HG02884 (cell line): ENCODE measurements around the gene ZNF236.
"Not testable (repeated sequence)": the region's sequence is repeated elsewhere in the genome, so short reads cannot be mapped to it uniquely, and the experiment has no call there.

Experiments used
- ATAC-seq: cut with Tn5 transposase; IDR thresholded peaks from one replicate; pipeline ENCODE4 v1.9.1; 2021; ENCODE audit warnings: mild to moderate bottlenecking, moderate library complexity; ENCODE audit not compliant: unreplicated experiment

Gene ZNF236

DNA sequence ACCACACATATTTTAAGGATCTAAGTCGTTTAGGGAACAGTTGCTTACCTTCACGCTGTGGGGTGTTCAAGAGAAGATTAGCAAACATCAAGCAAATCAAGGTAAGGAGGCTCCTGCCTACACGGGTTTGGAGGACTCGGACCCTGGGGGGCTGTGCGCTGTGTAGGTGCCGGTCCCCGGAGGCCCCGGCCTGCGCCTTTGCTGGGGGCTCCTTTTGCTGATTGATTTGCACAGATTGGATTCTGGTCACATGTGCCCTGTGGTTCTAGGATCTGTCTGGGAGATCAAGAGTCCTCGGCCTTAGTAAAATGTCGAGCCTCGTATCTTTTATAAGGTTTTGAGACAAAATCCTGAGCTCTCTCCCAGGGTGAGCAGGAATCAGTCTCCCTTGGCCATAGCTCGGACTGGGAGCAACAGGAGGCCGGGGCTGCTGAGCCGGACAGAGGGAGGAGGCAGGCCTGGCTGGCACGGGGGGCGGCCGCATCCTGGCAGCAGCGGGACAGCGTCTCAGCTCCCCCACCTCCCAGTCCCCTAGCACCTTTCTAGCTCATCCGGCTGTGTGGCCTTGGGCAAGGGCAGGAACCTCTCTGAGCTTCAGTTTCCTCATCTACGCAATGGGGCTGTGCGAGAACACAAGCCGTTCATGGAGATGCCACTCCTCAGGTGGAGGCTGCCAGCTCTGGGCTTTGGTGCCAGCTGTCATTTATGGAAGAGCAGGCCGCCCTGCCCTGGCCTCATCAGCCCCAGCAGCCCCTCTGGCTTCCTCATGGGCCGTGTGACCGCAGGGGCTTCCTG, 163.0 kb downstream of the ZNF236 start:
- ATAC-seq = no peak

DNA sequence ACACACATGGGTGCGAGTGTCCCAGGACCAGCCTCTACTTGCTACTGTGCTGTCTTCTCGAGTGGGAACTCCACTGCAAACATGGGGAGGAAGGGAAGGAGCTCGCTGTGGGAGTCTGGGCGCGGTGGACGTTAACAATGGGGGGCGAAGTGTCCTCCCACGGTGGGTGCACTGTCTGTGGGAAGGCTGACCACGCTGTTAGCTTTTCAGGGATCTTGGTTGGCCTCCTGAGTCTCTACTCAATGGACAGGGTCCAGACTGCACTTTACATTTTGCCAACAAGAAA, 163.5 kb downstream of the ZNF236 start:
- ATAC-seq = no peak

DNA sequence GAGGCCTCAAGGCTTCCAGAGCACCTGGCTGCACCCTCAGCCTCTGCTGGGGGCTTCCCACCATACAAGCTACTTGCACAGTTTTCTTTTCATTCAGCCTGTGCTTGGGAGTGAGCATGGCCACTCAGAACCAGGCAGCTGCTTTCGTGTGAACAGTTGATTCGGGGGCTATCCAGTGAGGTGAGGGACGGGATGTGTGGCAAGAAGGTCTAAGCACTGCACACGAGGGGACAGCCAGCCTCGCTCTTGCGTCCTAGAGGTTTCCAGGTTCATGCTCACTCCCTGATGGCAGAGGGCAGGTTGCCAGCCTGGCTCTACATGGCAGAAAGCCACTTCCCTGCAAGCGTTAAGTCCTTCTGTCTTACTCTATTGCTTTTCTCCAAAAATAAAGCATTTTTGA, 164.0 kb downstream of the ZNF236 start:
- no peak for ATAC-seq

DNA sequence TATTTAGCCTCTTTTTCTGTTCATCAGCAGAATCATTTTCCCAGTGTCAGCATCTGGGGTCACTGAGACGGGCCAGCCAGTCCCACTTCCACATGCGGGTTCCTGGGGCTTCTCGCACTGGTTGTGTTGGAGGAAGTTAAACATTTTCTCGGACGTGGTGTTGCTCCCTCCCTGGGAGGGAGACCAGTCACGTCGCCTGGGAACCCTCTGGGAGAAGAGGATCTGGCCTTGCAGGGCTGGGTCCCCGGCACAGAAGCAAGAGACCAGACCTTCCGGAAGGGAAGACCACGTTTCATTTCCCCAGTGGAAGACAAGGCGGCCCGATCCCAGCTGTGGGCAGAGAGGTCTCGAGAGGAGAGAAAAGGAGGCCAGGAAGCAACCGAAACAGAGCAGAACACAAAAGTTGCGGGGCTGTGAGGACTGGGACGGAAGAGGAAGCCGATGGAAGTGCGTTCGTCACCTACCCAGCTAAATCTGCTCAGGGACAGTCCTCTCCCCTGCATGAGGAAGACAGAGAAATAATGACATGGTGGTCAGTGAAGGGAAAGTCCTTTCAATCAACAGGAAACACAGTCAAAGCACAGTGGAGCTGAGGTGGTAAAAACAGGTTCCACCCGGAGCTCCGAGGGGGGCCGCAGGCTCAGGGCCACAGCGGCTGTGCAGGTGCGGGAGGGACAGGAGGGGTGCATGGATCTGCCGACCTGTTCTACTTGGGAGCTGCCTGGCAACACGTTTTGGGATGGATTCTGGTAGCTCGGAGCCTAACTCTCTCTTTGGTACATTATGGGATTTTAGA, 165.9 kb downstream of the ZNF236 start:
- no peak for ATAC-seq

DNA sequence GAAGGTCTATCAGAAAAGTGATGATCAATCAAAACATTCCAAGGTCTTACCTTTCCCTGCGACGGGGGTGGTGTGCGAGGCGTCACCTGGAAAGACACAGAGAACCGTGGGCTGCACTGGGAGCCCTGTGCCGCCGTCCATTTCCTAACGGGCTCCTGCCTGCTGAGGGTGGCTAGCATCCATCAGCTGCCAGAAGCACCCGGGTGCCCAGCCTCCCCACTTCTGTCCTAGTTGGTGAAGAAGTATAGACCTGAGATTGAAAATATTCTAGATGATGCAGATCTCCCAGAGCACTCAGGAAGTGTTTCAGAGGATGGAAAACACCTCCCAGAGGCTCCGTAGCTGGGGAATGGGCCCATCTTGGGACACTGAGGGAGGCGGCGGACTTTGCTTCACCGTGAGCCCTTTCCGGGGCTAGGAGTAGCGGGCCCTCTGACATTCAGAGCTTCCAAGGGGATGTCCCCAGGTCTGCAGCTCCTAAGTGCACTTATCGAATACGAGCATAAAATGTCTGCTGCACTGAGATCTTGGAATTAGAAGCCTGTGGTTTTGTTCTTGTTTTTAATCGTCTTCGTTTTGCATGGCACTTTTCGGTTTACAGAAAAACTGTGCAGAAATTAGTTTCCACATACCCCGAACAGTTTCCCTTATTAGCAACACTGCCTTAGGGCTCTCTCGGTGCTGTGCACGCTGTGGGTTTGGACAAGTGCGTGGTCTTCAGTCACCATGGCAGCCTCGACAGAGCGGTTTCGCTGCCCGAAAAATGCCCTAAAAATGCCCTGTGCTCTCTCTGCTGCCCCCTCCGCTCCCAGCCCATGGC, 166.7 kb downstream of the ZNF236 start:
- no peak for ATAC-seq

DNA sequence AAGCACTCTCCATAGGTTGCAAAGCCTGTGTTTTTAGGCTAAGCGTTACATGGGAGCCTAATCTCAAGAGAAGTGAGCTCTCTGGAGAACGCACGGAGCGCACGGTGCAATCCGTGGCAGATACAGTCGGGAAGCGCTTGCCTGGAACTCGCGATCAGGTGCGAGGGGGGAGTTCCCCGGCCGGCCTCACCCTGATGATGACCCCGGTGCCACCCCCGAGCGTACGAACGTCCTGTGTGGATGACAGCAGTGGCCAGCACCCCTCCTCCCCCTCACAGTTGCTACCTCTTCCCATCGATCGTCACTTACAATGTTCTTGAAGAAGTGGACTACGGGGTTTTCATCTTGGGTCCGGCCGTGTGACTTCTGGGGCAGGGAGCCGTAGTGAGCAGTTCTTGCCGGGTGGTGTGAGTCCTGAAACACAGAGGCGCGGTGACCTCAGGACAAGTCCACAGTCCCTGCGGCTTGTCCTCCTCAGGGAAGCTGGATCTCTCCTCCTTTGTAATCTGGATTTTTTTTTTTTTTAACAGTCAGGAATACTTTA, 167.4 kb downstream of the ZNF236 start:
- no peak for ATAC-seq

DNA sequence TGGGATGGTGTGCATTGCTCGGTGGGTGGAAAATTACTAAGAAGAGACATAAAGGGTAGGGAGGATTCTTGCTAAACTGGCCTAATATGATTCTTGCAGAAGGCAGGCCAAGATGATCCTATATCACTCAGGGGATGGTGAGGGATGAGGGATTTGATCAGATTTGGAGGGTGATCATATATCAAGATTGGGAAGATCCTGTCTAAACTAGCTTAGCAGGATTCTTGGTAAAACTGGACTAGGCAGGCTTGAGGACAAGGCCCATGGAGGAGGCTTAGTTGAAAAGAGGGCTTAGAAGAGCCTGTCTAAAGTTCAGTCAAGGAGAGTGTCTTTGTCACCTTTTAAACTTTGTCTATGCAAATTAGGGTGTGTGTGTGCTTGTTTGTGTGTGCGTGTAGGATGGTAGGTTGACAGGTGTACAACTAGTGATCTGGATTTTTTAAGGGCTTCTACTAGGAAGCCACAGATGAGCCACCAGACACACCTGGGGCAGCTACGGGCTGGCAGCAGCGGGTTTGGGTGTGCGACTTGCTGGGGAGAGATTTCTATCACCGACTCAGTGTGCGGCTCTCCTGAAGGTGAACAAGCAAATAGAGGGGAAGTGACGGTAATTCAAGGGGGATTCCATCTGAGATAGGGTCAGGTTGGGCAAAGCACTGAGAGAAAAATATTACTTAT, 168.1 kb downstream of the ZNF236 start:
- ATAC-seq = not testable (repeated sequence)

DNA sequence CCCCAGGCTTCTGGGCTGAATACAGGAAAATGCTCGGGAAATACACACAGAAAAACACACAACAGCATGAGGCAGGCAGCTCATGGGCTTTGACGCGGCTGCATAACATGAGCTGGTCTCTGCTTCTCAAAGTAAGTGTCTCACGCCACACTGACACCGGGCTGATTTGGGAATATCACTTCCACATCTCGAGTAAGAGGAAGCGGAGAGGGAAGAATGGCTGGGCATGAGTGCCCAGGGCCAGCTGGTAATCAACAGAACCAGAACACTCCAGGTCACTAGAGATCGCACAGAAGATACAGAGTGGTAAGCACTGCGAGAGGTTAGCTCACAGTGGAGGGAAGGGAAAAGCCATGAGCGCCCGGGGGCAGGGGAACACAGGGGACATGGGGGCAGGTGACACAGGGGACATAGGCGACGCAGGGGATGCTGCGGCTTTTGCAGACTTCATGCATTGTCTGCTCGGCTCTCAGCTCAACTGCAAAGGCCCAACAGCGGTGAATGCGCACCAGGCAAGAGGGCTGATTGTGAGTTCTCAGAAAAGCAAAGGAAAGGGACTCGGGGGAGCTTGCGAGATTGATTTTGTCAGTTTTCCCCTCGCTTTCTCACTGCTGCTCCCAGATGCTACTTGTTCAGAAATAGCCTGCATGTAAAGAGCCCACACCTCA, 168.8 kb downstream of the ZNF236 start:
- no peak for ATAC-seq

DNA sequence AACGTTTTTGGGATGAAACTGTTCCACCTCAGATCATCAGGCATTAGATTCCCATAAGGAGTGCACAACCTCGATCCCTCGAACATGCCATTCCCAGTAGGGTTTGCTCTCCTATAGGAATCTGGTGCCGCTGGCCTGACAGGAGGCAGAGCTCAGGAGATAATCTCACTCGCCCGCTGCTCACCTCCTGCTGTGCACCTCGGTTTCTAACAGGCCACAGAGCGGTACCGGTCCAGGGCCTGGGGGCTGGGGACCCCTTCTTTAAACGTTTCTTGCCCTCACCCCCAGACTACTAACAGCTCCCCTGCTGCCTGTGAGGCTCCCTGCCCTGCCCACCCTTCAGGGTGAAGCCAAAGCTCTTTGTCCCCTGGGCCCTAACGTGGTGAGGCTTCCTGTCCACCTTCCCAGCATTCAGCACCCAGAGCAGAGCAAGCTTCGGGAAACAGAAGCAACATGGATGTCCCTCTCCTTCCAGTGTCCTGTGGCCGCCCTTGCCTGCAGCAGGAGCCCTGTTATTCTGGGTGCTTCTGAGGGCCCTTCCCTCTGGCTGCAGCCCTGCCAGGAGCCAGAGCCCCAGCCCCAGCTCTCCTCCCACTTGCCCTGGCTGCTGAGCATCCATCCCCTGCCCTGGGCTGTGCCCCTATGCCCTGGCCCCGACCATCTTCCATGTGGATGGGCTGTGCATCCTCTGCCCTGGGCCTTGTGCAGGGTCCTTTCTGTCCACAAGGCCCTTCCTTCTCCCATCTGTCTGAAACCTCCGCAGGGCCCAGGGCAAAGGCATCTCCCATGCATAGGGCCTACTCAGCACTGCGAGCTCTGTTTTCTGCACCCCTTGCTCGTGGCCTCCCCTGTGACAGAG, 170.1 kb downstream of the ZNF236 start:
- no peak for ATAC-seq

DNA sequence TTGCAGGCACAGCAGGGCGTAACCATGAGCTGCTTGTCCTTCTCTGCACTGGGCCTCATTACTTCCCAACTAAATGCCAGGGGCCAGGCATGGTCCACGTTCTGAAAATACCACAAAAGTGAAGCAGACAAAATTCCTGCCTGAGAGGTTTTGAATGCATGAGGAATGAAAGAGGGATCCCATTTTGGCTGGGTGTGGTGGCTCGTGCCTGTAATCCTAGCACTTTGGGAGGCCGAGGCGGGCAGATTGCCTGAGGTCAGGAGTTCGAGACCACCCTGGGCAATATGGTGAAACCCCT, 170.7 kb downstream of the ZNF236 start:
- ATAC-seq = no peak

DNA sequence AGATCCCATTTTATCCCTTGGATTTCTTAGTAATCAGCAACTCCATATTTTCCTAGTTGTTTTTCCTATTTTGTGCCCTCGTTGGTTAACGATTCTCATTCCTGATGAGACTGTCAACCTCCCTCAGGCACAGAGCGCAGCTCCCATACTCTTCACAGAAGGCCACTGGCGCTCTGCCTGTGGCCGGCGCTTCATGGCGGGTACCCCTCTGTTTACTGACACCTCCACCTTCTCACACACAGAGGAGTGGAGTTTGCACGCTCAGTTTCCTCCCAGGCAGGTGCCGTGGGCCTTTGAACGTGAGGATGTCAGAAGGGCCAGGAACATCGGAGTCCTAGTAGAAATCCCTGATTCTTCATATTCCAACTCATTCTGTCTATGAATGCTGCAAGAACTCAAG, 171.2 kb downstream of the ZNF236 start:
- no peak for ATAC-seq

DNA sequence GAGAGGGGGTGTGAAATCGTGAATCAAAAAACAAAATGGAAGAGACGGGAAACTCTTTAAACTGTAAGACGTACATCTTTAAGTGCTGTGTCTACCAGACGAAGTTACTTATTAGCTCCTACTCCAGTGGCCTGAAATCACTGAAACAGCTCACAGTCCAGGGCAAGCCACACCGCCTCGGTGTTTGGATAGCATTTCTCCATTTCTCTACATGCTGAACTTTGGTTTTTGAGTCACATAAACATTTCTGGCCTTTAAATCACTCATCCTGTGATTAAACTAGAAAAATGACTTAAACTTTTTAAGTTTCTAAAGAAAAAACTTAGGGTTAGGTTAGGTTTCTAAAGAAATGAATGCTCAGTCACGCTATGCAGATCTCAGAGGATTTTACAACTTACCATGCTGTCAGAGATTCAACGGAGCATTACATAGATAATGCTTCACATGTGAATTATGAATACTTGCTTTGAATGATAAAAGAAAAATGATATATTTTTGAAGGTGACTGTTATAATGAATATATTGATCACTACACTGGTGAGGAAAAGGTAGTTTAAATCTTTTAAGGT, 171.8 kb downstream of the ZNF236 start:
- no peak for ATAC-seq

DNA sequence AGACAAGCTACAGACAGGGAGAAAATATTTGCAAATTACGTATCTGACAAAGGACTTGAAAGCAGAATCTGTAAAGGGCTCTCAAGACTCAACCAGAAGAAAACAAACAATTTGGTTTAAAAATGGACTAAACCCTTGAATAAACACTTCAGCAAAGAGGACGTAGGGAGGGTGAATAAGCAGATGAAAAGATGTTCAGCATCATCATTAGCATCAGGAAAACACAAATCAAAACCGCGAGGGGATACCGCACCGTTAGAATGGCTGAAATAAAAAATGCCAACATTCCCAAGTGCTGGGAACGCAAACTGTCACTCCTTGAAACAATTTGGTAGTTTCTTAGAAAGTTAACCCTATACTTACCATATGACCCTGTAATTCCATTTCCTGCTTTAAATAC, 173.5 kb downstream of the ZNF236 start:
- ATAC-seq = no peak

DNA sequence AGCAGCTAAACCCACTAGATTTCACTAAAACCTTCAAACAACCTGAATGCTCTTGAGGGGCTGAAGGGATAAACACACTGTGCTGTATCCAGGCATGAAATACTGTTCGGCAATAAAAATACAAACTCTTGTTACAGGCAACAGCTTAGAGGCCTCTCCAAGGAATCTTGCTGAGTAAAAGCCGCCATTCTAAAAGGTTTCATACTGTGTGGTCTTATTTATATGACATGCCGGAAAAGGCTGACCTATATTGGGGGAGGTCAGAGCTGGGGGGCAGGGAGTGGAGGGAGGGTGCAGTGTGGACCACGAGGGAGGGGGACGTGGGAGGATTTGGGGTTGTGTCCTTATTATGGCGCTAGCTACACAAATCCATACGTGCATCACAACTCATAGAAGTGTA, 174.1 kb downstream of the ZNF236 start:
- ATAC-seq = no peak

DNA sequence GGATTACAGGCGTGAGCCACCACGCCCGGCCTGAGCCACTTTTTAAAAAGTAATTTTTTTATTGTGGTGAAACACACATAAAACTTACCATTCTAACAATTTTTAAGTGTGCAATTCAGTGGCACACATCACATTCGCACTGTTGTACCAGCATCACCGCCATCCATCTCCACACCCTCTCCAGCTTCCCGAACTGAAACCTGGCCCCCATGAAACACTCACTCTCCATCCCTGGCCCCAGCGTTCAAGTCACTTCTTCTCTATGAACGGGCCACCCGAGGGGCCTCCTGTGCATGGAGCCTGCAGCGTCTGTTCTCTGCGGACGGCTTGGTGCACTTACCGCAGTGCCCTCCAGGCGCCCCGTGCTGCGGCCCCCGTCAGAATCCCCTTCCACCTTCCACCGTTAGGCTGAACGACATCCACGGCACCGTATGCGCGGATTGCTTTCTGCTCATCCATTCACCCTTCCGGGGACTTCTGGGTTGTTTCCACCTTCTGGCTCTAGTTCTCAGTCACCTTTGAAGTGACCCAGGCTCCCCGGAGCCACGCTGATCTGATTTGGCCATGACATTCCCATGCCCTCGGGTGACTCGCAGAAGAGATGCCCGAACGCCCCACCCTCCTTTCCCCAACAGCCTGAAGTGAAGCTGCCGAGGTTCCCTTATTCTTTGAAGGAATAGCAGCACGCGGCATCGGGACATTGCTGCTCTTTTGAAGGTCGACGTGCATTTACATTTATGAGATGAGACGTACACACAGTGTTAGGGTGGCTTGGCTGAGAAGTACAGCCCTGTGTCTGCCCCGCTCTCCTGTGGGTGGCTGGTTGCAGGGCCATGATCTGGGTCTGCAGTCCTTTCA, 175.8 kb downstream of the ZNF236 start:
- no peak for ATAC-seq

DNA sequence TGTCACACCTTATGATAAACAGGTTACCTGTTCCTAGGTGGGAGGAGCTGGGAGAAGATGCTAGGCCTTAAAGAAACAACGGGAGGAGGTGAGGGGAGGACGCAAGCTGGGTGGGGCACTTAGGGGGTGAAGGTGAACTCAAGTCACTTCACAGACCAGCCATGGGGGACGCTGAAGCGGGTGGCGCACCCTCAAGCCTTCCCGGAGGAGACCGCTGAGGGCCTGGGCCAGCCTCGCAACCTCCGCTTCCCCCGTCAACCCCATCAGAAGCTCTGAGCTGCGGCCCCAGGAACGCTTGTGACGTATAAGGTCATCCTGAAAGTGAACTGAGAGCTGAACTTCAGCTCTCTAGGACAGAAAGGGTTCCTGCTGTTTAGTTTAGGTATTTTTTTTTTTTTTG, 176.7 kb downstream of the ZNF236 start:
- no peak for ATAC-seq

DNA sequence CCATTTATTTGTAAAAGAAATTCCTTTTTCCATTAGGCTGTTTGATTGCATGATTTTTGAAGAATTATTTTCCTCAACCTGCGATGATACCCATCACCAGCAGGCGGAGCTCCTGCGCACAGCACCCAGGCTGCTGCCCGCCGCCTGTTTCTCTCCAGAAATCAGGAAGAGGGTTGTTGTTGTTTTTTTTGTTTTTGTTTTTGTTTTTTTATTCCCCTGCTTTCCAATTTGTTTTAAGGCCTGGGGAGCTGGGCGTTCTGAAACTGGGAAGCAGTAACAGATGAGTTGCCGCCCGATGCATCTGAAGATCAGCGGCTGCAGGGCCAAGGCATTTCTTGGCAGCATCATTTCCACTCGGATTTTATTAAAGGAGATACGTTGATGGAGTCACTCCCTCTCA, 178.2 kb downstream of the ZNF236 start:
- no peak for ATAC-seq

DNA sequence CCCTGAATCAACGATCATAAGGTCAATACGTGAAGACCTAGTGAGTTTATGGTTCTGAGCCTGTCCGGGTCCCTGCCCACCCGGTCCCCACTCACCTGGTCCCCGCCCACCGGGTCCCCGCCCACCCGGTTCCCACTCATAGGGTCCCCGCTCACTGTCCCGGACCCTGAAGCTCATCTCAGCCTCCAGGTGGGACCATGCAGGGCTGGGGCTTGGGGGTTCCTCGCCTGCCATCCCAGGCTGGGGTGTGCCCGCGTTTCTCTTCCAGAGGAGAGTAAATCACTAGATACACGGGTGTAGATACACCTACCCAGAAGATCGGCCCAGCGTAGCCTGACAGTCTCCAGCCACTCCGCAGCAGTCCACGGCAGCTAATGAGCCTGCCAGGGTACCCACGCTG, 178.7 kb downstream of the ZNF236 start:
- ATAC-seq = no peak
